K562 (cell line): ENCODE data around the gene C2orf76. TPM values are rescaled to one million over a fixed set of nuclear protein-coding genes. Genes with fewer than 3 reads are reported as not detected.

Experiments
- ATAC-seq: fragments of 200-7000 bp; cut with Tn5 transposase; 3 replicates; pipeline ENCODE4 v1.9.1; 2020; ENCODE audit warnings: moderate library complexity
- BruUV-seq: library from RNA; stranded (reverse); fragments of 400-500 nt; replicated peaks from 2 replicates; lab custom pipeline; 2021; lab: Mats Ljungman, UMichigan
- CTCF ChIA-PET: fragments of 300-600 bp; formaldehyde crosslinking; extraction: SDS; loops from one replicate; lab custom pipeline; 2021; ENCODE audit warnings: low intra/inter-chr PET ratio; lab: Yijun Ruan, JAX
- POLR2A ChIA-PET: fragments of 300-600, 350-650 bp; sonication (Branson Sonifier 250); formaldehyde crosslinking; extraction: SDS; loops from one replicate; lab custom pipeline; 2021; ENCODE audit warnings: antibody characterized with exemption, inconsistent platforms; lab: Yijun Ruan, JAX
- DNase-seq, 4 experiments: peaks; one replicate each; pipeline versions ENCODE4 v3.0.0 to v3.0.0-alpha.2; 2011 to 2018; ENCODE audit warnings: low spot score in 3 of 4, mixed read lengths in 3 of 4; ENCODE audit errors: extremely low read depth in 1 of 4
- FAIRE-seq: peaks from 2 replicates; lab custom pipeline; 2011; peaks lifted over from hg19 to GRCh38; lab: Jason Lieb, UNC
- H2AFZ ChIP-seq: 2 replicates; pipeline ENCODE4 v1.6.0; 2011; ENCODE audit warnings: low read depth, low read length, control low read depth, inconsistent platforms
- H3K27ac ChIP-seq: fragments of 200-600 bp; 3 replicates; pipeline ENCODE4 v1.8.0; 2011; ENCODE audit warnings: low read depth, mild to moderate bottlenecking, control low read depth, inconsistent platforms, low read length, moderate library complexity, mixed read lengths; ENCODE audit errors: extremely low read depth
- H3K27me3 ChIP-seq, 2 experiments: fragments of 300-600 bp in 1 of 2; 2 replicates in 1 of 2; 3 replicates in 1 of 2; pipeline versions ENCODE4 v1.6.0 to v1.8.0; 2011; ENCODE audit warnings: inconsistent platforms in 2 of 2, low read length in 2 of 2, mild to moderate bottlenecking in 1 of 2, mixed read lengths in 1 of 2, moderate library complexity in 1 of 2; ENCODE audit not compliant: control insufficient read depth in 2 of 2, insufficient read depth in 2 of 2
- H3K36me3 ChIP-seq: fragments of 300-600 bp; 3 replicates; pipeline ENCODE4 v1.8.0; 2011; ENCODE audit warnings: mild to moderate bottlenecking, low read length, inconsistent platforms; ENCODE audit not compliant: control insufficient read depth, insufficient read depth
- H3K4me1 ChIP-seq, 2 experiments: fragments of 200-600 bp in 1 of 2; replicated peaks in 1 of 2; 2 replicates in 1 of 2; 3 replicates in 1 of 2; pipeline versions ENCODE4 v1.5.1 to v1.8.0; 2011; ENCODE audit warnings: inconsistent platforms in 2 of 2, low read length in 2 of 2, mild to moderate bottlenecking in 1 of 2, mixed read lengths in 1 of 2, moderate library complexity in 1 of 2; ENCODE audit not compliant: control insufficient read depth in 2 of 2, insufficient read depth in 2 of 2
- H3K4me2 ChIP-seq: 2 replicates; pipeline ENCODE4 v1.6.1; 2011; ENCODE audit warnings: low read length, control low read depth, inconsistent platforms, mixed read lengths; ENCODE audit not compliant: insufficient read depth
- H3K4me3 ChIP-seq: fragments of 200-600 bp; sonication (generic), shearing (Covaris generic); 2 replicates; pipeline ENCODE4 v1.5.1; 2016; ENCODE audit warnings: control low read depth, inconsistent platforms
- H3K79me2 ChIP-seq: fragments of 200-600 bp; 3 replicates; pipeline ENCODE4 v1.8.0; 2011; ENCODE audit warnings: low read length, inconsistent platforms; ENCODE audit not compliant: control insufficient read depth, insufficient read depth
- H3K9ac ChIP-seq, 2 experiments: 2 replicates each; pipeline versions ENCODE4 v1.6.0 to v1.6.1; 2011; ENCODE audit warnings: low read depth in 2 of 2, low read length in 2 of 2, control low read depth in 1 of 2, inconsistent platforms in 1 of 2, mild to moderate bottlenecking in 1 of 2, mixed read lengths in 1 of 2; ENCODE audit not compliant: insufficient read depth in 1 of 2
- H3K9me1 ChIP-seq: one replicate; pipeline ENCODE4 v1.6.0; 2011; ENCODE audit warnings: inconsistent platforms, mild to moderate bottlenecking, low read length, moderate library complexity; ENCODE audit not compliant: control insufficient read depth, insufficient read depth
- H3K9me3 ChIP-seq: replicated peaks from 2 replicates; pipeline ENCODE4 v1.5.1; 2011; ENCODE audit warnings: low read depth, low read length, inconsistent platforms; ENCODE audit not compliant: control insufficient read depth, insufficient read depth
- H4K20me1 ChIP-seq: replicated peaks from 2 replicates; pipeline ENCODE4 v1.6.1; 2011; ENCODE audit warnings: low read length, inconsistent platforms, mixed read lengths; ENCODE audit not compliant: control insufficient read depth, insufficient read depth
- ELF4 ChIP-seq: fragments of 450-650 bp; formaldehyde crosslinking; IDR thresholded peaks from 2 replicates; pipeline ENCODE4 v1.4.0; 2022; ENCODE audit warnings: missing genetic modification characterization
- ETV1 ChIP-seq: fragments of 450-650 bp; conservative IDR thresholded peaks from 2 replicates; pipeline ENCODE4 v1.6.1; 2016; ENCODE audit warnings: missing genetic modification characterization, control low read depth, low read depth, missing compliant biosample characterization
- MAFG ChIP-seq: fragments of 450-650 bp; conservative IDR thresholded peaks from 2 replicates; pipeline ENCODE4 v1.6.1; 2016; ENCODE audit warnings: missing genetic modification characterization, missing compliant biosample characterization
- PHTF2 ChIP-seq: fragments of 250-450 bp; sonication (Bioruptor Pico); IDR thresholded peaks from 2 replicates; pipeline ENCODE4 v1.5.0; 2021; ENCODE audit warnings: mild to moderate bottlenecking
- PML ChIP-seq: IDR thresholded peaks from 2 replicates; pipeline ENCODE4 v1.6.1; 2012; ENCODE audit warnings: low read length, inconsistent platforms
- SAP30 ChIP-seq: fragments of 200-600 bp; sonication (generic); IDR thresholded peaks from 2 replicates; pipeline ENCODE4 v1.6.1; 2012; ENCODE audit warnings: borderline replicate concordance, low read depth, mild to moderate bottlenecking, moderate library complexity, low read length, control low read depth, inconsistent platforms; ENCODE audit not compliant: insufficient read depth, poor library complexity, severe bottlenecking
- SIRT6 ChIP-seq: IDR thresholded peaks from one replicate; pipeline ENCODE4 v1.6.1; 2012; ENCODE audit warnings: low read depth, mild to moderate bottlenecking, control low read depth, inconsistent platforms, low read length, moderate library complexity
- SRSF1 ChIP-seq: fragments of 200-400 bp; formaldehyde crosslinking; IDR thresholded peaks from 2 replicates; pipeline ENCODE4 v1.6.1; 2017; ENCODE audit warnings: mild to moderate bottlenecking, low read depth, low read length, moderate library complexity
- TRIM28 ChIP-seq: fragments of 450-650 bp; IDR thresholded peaks from 2 replicates; pipeline ENCODE4 v1.6.1; 2017
- YBX1 ChIP-seq: fragments of 450-650 bp; IDR thresholded peaks from 2 replicates; pipeline ENCODE4 v1.7.1; 2016; ENCODE audit warnings: mild to moderate bottlenecking
- ZNF133 ChIP-seq: fragments of 250-450 bp; sonication (Bioruptor Pico); IDR thresholded peaks from 2 replicates; pipeline ENCODE4 v1.4.0; 2020; ENCODE audit warnings: mild to moderate bottlenecking
- ZNF175 ChIP-seq: fragments of 200-800 bp; sonication (Bioruptor generic); IDR thresholded peaks from 2 replicates; pipeline ENCODE4 v1.6.1; 2016; ENCODE audit warnings: low read depth, mild to moderate bottlenecking, missing genetic modification characterization, missing compliant biosample characterization
- ZNF384 ChIP-seq: IDR thresholded peaks from 2 replicates; pipeline ENCODE4 v1.6.1; 2012; ENCODE audit warnings: low read depth, low read length, improper control_type of control experiment
- WGBS: fragments of 100-300 bp; shearing (Covaris generic); methylation state at CpG from one replicate; pipeline ENCODE4 v1.1.6; 2016; ENCODE audit warnings: low coverage, mixed read lengths; ENCODE audit not compliant: insufficient coverage; ENCODE audit errors: missing lambda C conversion rate; 5-methylcytosine and 5-hydroxymethylcytosine counted together
- in situ Hi-C: fragments of 300-500 bp; cut with MboI; formaldehyde crosslinking; loops from 4 replicates; pipeline ENCODE4 v1.15.0; 2018; ENCODE audit warnings: inconsistent platforms, mixed read lengths
- intact Hi-C: fragments of 100-400 bp; cut with micrococcal nuclease; formaldehyde crosslinking; loops from 2 replicates; pipeline ENCODE4 v1.14.2; 2022
- polyA plus RNA-seq, 8 experiments: library from polyadenylated mRNA; depleted of rRNA in 4 of 8; stranded (reverse) in 5 of 8; unstranded in 3 of 8; fragments of >200 nt; fragmentation: Nextera tagmentation in 2 of 8; fragmentation: Illumina TruSeq in 1 of 8; extraction: Ambion mirVana in 2 of 8; extraction: Trizol in 1 of 8; gene quantifications; 2 replicates each; pipeline versions ENCODE4 v1.2.1 to v1.2.3, GENCODE V29; 2011 to 2014; ENCODE audit warnings: inconsistent platforms in 1 of 8, missing spikeins in 1 of 8
- total RNA-seq, 7 experiments: library from RNA; depleted of rRNA in 6 of 7; stranded (reverse); fragments of >200 nt in 6 of 7; fragmentation: Illumina TruSeq in 2 of 7; extraction: Trizol in 2 of 7; gene quantifications; 2 replicates each; pipeline versions ENCODE4 v1.2.1 to v1.2.3, GENCODE V29; 2011 to 2021; ENCODE audit warnings: low replicate concordance in 1 of 7
- TF ChIP-seq, protein P1 (sequence below): fragments of 450-650 bp; IDR thresholded peaks from 2 replicates; pipeline ENCODE4 v1.6.1; 2016; ENCODE audit warnings: borderline replicate concordance
- TF ChIP-seq, protein P2 (sequence below): sonication (generic); formaldehyde crosslinking; IDR thresholded peaks from 2 replicates; pipeline ENCODE4 v1.5.0; 2020; ENCODE audit warnings: missing genetic modification reagents
- TF ChIP-seq, protein P3 (sequence below): sonication (generic); formaldehyde crosslinking; IDR thresholded peaks from 2 replicates; pipeline ENCODE4 v1.8.1; 2023; ENCODE audit warnings: mild to moderate bottlenecking, missing genetic modification reagents
- TF ChIP-seq, protein P4 (sequence below): fragments of 450-650 bp; IDR thresholded peaks from 2 replicates; pipeline ENCODE4 v1.6.1; 2018; ENCODE audit warnings: mild to moderate bottlenecking, low read depth; ENCODE audit not compliant: partially characterized antibody

Gene C2orf76
- total and polyA plus RNA-seq, 9 of the 15 experiments (the other 6 are each of a cell fraction or from before 2014, with no cell fraction given): 4.8 to 26.2 (median 14.5) TPM

DNA sequence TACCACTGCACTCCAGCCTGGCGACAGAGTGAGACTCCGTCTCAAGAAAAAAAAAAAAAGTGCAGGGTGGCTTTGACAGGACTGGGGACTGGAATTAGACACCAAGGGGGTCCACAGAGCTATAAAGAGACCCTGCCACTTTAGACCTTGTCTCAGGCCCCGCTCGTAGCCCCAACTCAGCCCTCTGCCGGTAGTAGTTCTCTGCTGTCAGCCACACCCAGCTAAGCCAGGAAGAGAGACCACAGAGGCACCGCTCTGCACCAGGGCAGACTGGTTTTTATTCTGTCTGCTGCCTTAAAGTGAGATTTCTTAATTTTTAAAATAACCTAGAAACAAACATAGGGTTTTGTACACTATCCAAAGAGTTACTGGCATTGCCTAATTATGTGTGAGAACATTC, 77.0 kb downstream of the C2orf76 start:
- POLR2A ChIA-PET: interaction anchor here (1.9 kb wide), 1 partner anchor 64 kb away, joined by 4 read pairs; no protein-coding TSS in a partner anchor
- intact Hi-C loops (loop anchor here (5.0 kb wide), 3 partner anchors 262 to 407 kb away; no protein-coding TSS in a partner anchor), in situ Hi-C loops (loop anchor here (25.0 kb wide), 2 partner anchors 277 to 402 kb away; no protein-coding TSS in a partner anchor)
- H3K27me3 ChIP-seq: peaks cover 24 to 60% of the 10 kb centered on the region in 2 experiments
- no peaks in the 10 kb centered on the region for H3K79me2 ChIP-seq
- no peaks in the 10 kb centered on the region for H3K9me3 ChIP-seq
- DNase-seq (no peak), ATAC-seq (peak; percentile 43; the same call in 1 of the 3 replicates), FAIRE-seq (no peak)
- H3K36me3 ChIP-seq: no peaks in the 10 kb centered on the region
- H3K9ac ChIP-seq: no peak overlapping the region
- H3K4me2 ChIP-seq: no peak overlapping the region
- H3K4me3 ChIP-seq: no peak overlapping the region
- no peaks in the 10 kb centered on the region for H3K9me1 ChIP-seq
- peaks cover 3% of the 10 kb centered on the region; the same call in 1 of the 2 replicates for H4K20me1 ChIP-seq
- CTCF ChIA-PET: no interaction called here
- no peak overlapping the region for H2AFZ ChIP-seq
- no peak overlapping the region for H3K27ac ChIP-seq
- TF ChIP-seq ZNF175 (CRISPR knock-in tag) (no peak), PML (no peak), PHTF2 (CRISPR knock-in tag) (no peak), SRSF1 (no peak), ZNF384 (no peak), ZNF133 (CRISPR knock-in tag) (no peak), ELF4 (CRISPR knock-in tag) (no peak), TRIM28 (no peak), ETV1 (tag) (no peak), SIRT6 (no peak), SAP30 (no peak), YBX1 (no peak), MAFG (tag) (no peak)
- TF ChIP-seq, protein P1, sequence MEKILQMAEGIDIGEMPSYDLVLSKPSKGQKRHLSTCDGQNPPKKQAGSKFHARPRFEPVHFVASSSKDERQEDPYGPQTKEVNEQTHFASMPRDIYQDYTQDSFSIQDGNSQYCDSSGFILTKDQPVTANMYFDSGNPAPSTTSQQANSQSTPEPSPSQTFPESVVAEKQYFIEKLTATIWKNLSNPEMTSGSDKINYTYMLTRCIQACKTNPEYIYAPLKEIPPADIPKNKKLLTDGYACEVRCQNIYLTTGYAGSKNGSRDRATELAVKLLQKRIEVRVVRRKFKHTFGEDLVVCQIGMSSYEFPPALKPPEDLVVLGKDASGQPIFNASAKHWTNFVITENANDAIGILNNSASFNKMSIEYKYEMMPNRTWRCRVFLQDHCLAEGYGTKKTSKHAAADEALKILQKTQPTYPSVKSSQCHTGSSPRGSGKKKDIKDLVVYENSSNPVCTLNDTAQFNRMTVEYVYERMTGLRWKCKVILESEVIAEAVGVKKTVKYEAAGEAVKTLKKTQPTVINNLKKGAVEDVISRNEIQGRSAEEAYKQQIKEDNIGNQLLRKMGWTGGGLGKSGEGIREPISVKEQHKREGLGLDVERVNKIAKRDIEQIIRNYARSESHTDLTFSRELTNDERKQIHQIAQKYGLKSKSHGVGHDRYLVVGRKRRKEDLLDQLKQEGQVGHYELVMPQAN: no peak
- TF ChIP-seq, protein P2, sequence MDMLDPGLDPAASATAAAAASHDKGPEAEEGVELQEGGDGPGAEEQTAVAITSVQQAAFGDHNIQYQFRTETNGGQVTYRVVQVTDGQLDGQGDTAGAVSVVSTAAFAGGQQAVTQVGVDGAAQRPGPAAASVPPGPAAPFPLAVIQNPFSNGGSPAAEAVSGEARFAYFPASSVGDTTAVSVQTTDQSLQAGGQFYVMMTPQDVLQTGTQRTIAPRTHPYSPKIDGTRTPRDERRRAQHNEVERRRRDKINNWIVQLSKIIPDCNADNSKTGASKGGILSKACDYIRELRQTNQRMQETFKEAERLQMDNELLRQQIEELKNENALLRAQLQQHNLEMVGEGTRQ (CRISPR knock-in tag): no peak
- TF ChIP-seq, protein P3, sequence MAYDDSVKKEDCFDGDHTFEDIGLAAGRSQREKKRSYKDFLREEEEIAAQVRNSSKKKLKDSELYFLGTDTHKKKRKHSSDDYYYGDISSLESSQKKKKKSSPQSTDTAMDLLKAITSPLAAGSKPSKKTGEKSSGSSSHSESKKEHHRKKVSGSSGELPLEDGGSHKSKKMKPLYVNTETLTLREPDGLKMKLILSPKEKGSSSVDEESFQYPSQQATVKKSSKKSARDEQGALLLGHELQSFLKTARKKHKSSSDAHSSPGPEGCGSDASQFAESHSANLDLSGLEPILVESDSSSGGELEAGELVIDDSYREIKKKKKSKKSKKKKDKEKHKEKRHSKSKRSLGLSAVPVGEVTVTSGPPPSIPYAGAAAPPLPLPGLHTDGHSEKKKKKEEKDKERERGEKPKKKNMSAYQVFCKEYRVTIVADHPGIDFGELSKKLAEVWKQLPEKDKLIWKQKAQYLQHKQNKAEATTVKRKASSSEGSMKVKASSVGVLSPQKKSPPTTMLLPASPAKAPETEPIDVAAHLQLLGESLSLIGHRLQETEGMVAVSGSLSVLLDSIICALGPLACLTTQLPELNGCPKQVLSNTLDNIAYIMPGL (CRISPR knock-in tag): no peak
- TF ChIP-seq, protein P4, sequence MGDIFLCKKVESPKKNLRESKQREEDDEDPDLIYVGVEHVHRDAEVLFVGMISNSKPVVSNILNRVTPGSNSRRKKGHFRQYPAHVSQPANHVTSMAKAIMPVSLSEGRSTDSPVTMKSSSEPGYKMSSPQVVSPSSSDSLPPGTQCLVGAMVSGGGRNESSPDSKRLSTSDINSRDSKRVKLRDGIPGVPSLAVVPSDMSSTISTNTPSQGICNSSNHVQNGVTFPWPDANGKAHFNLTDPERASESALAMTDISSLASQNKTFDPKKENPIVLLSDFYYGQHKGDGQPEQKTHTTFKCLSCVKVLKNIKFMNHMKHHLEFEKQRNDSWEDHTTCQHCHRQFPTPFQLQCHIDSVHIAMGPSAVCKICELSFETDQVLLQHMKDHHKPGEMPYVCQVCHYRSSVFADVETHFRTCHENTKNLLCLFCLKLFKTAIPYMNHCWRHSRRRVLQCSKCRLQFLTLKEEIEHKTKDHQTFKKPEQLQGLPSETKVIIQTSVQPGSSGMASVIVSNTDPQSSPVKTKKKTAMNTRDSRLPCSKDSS: no peak
- WGBS: 23% methylated on average over 6 of the region's 6 CpGs
- BruUV-seq: no TSS peak
- H3K4me1 ChIP-seq: no peaks in the 10 kb centered on the region; a peak in 1 of 5 replicates
